ENCODE data around the gene DAGLA. TPM values are rescaled to one million over a fixed set of nuclear protein-coding genes. Genes with fewer than 3 reads are reported as not detected.

The DAGLA gene
- total and polyA plus RNA-seq, 2 experiments from 2014 or later: 1.3 TPM

DNA sequence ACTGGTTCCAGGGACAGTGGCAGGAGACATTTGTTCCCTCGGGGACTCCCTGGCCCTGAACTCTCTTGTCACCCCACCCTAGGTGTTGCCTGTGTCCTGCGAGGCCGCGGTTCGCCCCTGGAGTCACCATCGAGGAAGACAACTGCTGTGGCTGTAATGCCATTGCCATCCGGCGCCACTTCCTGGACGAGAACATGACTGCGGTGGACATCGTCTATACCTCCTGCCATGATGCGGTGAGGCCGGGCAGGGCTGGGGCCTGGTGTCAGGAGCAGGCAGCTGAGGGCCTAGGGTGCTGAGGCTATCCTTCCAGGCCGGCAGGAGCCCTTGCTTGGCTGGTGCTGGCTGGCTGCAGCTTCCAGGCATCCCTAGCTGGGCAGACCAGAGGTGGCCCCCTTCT lies 54.6 kb downstream of the DAGLA start:
- H3K79me2 ChIP-seq (ENCODE audit: insufficient read depth): no peaks in the 10 kb centered on the region
- H3K4me3 ChIP-seq: no peak overlapping the region
- DNase-seq: no peak
- no peaks in the 10 kb centered on the region for H3K36me3 ChIP-seq (ENCODE audit: low read depth)
- no peaks in the 10 kb centered on the region for H3K27me3 ChIP-seq (replicated peaks; ENCODE audit: insufficient read depth)
- peaks cover 18% of the 10 kb centered on the region for H3K4me1 ChIP-seq (ENCODE audit: insufficient read depth)
- H2AFZ ChIP-seq: no peak overlapping the region
- WGBS, 2 experiments (ENCODE audit: low coverage in 1 of 2, low lambda C conversion rate in 2 of 2, missing lambda C conversion rate in 2 of 2): 87 to 88% methylated on average over 14 of the region's 14 CpGs
- 0 out of 2 replicates have a peak, but pooled peaks cover 3% of the 10 kb centered on the region for H3F3A ChIP-seq (ENCODE audit: insufficient read depth)
- no peak overlapping the region for H3K27ac ChIP-seq
- TF ChIP-seq EZH2phosphoT487 (IDR thresholded peaks at IDR 0.05; ENCODE audit: insufficient read depth, low read depth): no peak
- no peak for TF ChIP-seq EZH2 (IDR thresholded peaks at IDR 0.05; ENCODE audit: insufficient read depth, poor library complexity, severe bottlenecking)
- in situ Hi-C loops (cut with MboI): no loop called here
- no peaks in the 10 kb centered on the region for H3K9me2 ChIP-seq (ENCODE audit: insufficient read depth)
- H4K20me1 ChIP-seq (ENCODE audit: insufficient read depth): no peaks in the 10 kb centered on the region
- H3K9ac ChIP-seq: no peak overlapping the region
- H3K4me2 ChIP-seq (ENCODE audit: unreplicated experiment): no peak overlapping the region
- H3K9me3 ChIP-seq (ENCODE audit: low read depth): no peaks in the 10 kb centered on the region

DNA sequence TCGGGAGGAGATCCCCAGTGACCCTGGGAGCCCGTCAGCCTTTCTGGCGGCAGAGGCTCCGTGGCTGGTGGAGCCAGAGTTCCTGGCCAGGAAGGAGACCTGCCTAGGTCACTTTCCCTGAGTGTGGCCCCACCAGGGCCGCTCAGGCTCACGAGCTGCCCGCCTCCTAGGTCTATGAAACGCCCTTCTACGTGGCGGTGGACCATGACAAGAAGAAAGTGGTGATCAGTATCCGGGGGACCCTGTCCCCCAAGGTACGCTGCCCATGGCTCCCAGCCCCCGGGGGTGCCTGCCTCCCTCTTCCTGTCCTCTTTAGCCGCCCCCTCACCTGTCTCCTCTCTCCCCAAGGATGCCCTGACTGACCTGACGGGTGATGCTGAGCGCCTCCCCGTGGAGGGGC lies 55.2 kb downstream of the DAGLA start:
- no peak for DNase-seq
- H3K9me2 ChIP-seq (ENCODE audit: insufficient read depth): no peaks in the 10 kb centered on the region
- peaks cover 18% of the 10 kb centered on the region for H3K4me1 ChIP-seq (ENCODE audit: insufficient read depth)
- H3K4me2 ChIP-seq (ENCODE audit: unreplicated experiment): no peak overlapping the region
- H4K20me1 ChIP-seq (ENCODE audit: insufficient read depth): no peaks in the 10 kb centered on the region
- H3K27me3 ChIP-seq (replicated peaks; ENCODE audit: insufficient read depth): no peaks in the 10 kb centered on the region
- WGBS, 2 experiments (ENCODE audit: low coverage in 1 of 2, low lambda C conversion rate in 2 of 2, missing lambda C conversion rate in 2 of 2): 88 to 89% methylated on average over 15 to 16 of the region's 17 CpGs
- H3K36me3 ChIP-seq (ENCODE audit: low read depth): no peaks in the 10 kb centered on the region
- no peaks in the 10 kb centered on the region for H3K79me2 ChIP-seq (ENCODE audit: insufficient read depth)
- H3K4me3 ChIP-seq: no peak overlapping the region
- H3K9ac ChIP-seq: no peak overlapping the region
- no peaks in the 10 kb centered on the region for H3K9me3 ChIP-seq (ENCODE audit: low read depth)
- in situ Hi-C loops (cut with MboI): no loop called here
- 0 out of 2 replicates have a peak, but pooled peaks cover 3% of the 10 kb centered on the region for H3F3A ChIP-seq (ENCODE audit: insufficient read depth)
- H3K27ac ChIP-seq: no peak overlapping the region
- no peak overlapping the region for H2AFZ ChIP-seq
- TF ChIP-seq EZH2phosphoT487 (IDR thresholded peaks at IDR 0.05; ENCODE audit: insufficient read depth, low read depth) (no peak), EZH2 (IDR thresholded peaks at IDR 0.05; ENCODE audit: insufficient read depth, poor library complexity, severe bottlenecking) (no peak)

DNA sequence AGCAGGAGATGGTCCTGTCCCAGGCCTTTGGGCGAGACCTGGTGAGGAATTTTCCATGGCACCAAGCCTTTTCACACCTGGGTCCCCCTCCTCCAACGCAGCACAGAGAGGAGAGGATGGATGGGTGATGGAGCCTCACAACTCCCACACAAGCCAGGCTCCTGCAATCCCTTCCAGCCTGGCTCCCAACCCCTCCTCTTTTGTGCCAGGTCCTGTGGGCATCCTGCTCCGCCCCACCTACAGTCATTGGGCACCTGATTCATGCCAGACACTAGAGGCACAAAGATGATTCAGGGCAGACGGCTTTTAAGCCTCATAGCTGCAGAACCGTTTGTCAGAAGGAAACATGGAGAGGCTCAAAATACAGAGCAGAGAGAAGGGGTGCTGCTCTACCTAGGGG lies 56.1 kb downstream of the DAGLA start:
- H3K9me2 ChIP-seq (ENCODE audit: insufficient read depth): no peaks in the 10 kb centered on the region
- in situ Hi-C loops (cut with MboI): no loop called here
- WGBS, 2 experiments (ENCODE audit: low coverage in 1 of 2, low lambda C conversion rate in 2 of 2, missing lambda C conversion rate in 2 of 2): 91 to 95% methylated on average over 5 of the region's 5 CpGs
- H3K4me3 ChIP-seq: no peak overlapping the region
- no peaks in the 10 kb centered on the region for H4K20me1 ChIP-seq (ENCODE audit: insufficient read depth)
- H3K9me3 ChIP-seq (ENCODE audit: low read depth): no peaks in the 10 kb centered on the region
- no peaks in the 10 kb centered on the region for H3K27me3 ChIP-seq (replicated peaks; ENCODE audit: insufficient read depth)
- no peak overlapping the region for H2AFZ ChIP-seq
- H3K27ac ChIP-seq: no peak overlapping the region
- H3K9ac ChIP-seq: no peak overlapping the region
- no peak overlapping the region for H3K4me2 ChIP-seq (ENCODE audit: unreplicated experiment)
- H3K4me1 ChIP-seq (ENCODE audit: insufficient read depth): peaks cover 18% of the 10 kb centered on the region
- H3K79me2 ChIP-seq (ENCODE audit: insufficient read depth): no peaks in the 10 kb centered on the region
- 0 out of 2 replicates have a peak, but pooled peaks cover 3% of the 10 kb centered on the region for H3F3A ChIP-seq (ENCODE audit: insufficient read depth)
- TF ChIP-seq EZH2 (IDR thresholded peaks at IDR 0.05; ENCODE audit: insufficient read depth, poor library complexity, severe bottlenecking): no peak
- TF ChIP-seq EZH2phosphoT487 (IDR thresholded peaks at IDR 0.05; ENCODE audit: insufficient read depth, low read depth): no peak
- H3K36me3 ChIP-seq (ENCODE audit: low read depth): no peaks in the 10 kb centered on the region
- no peak for DNase-seq

DNA sequence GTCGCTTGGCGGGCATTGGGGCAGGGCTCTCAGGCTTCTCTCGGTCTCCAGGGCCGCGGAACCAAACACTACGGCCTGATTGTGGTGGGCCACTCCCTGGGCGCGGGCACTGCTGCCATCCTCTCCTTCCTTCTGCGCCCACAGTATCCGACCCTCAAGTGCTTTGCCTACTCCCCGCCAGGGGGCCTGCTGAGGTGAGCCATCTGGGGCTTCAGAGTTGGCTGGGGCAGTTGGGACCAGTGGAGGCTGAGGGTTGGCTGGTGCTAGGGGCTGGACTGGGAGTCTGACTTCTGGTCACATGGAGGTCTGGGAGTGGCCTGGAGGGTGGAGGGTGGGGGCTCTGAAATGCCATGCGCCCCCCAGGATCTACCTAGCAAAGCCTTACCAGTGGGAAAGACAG lies 56.9 kb downstream of the DAGLA start:
- Histone ChIP-seq H3K4me3 (no peak overlapping the region), H2AFZ (no peak overlapping the region), H3K9me2 (ENCODE audit: insufficient read depth) (no peaks in the 10 kb centered on the region), H3K4me2 (ENCODE audit: unreplicated experiment) (no peak overlapping the region), H3K27ac (no peak overlapping the region), H3K36me3 (ENCODE audit: low read depth) (no peaks in the 10 kb centered on the region), H4K20me1 (ENCODE audit: insufficient read depth) (no peaks in the 10 kb centered on the region), H3K9ac (no peak overlapping the region), H3K4me1 (ENCODE audit: insufficient read depth) (peaks cover 10% of the 10 kb centered on the region), H3K79me2 (ENCODE audit: insufficient read depth) (no peaks in the 10 kb centered on the region), H3K9me3 (ENCODE audit: low read depth) (no peaks in the 10 kb centered on the region), H3F3A (ENCODE audit: insufficient read depth) (0 out of 2 replicates have a peak, but pooled peaks cover 3% of the 10 kb centered on the region), H3K27me3 (replicated peaks; ENCODE audit: insufficient read depth) (no peaks in the 10 kb centered on the region)
- 93% methylated on average over 12 of the region's 12 CpGs for WGBS, 2 experiments (ENCODE audit: low coverage in 1 of 2, low lambda C conversion rate in 2 of 2, missing lambda C conversion rate in 2 of 2)
- TF ChIP-seq EZH2phosphoT487 (IDR thresholded peaks at IDR 0.05; ENCODE audit: insufficient read depth, low read depth) (no peak), EZH2 (IDR thresholded peaks at IDR 0.05; ENCODE audit: insufficient read depth, poor library complexity, severe bottlenecking) (no peak)
- in situ Hi-C loops (cut with MboI): no loop called here
- no peak for DNase-seq

Data from GM23248 (cell line).